Activated T-helper 1 cell treated with Interleukin-2 at 50 U/mL for 16 hours (primary cell): Measurements from ENCODE around the gene MAX.

Source experiments
- DNase-seq: peaks from one replicate; pipeline ENCODE4 v3.0.0-alpha.2; 2020; ENCODE audit warnings: low read depth

Gene MAX, protein sequence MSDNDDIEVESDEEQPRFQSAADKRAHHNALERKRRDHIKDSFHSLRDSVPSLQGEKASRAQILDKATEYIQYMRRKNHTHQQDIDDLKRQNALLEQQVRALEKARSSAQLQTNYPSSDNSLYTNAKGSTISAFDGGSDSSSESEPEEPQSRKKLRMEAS

GRCh38 chr14:65102441-65103149 lies at the start of gene MAX:
TSS of gene MAX (minus strand) at chr14:65102517. CDS start at chr14:65102339, 178 bp downstream.
- DNase-seq, result peak; percentile 96

- no peak for DNase-seq
These were observed 49.3 kb upstream of the MAX start for GRCh38 chr14:65151609-65151956.

DNA sequence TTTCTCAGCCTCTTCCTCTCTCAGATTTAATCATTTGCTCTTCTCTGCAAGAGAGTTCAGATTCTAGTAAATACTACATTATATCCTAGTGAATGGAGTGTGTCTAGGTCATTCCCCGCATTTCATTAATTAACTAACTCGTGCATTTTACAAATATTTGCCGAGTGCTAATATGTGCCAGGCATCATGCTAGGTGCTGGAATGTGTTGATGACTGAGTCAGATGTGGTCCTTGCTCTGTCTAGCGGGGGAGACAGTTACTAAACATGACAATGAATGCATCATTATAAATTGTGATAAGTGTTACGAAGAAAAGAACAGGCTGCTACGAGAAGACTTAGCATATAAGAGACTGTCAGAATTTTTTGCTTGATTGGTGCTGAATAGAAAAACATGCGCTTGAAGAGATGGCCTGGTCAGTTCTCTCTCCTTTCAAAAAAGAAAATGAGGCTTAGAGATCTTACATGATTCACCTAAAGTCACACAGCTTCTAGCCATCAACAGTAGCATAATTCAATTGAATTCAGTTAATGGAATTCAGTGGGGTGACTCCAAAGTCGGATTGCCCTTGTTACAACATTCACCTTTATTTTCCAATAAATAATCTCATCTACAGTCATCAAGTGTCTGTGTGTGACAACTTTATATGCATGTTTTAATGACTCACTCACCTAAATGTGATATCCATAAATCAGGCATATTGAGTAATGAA lies 48.7 kb upstream of the MAX start:
- no peak for DNase-seq

DNA sequence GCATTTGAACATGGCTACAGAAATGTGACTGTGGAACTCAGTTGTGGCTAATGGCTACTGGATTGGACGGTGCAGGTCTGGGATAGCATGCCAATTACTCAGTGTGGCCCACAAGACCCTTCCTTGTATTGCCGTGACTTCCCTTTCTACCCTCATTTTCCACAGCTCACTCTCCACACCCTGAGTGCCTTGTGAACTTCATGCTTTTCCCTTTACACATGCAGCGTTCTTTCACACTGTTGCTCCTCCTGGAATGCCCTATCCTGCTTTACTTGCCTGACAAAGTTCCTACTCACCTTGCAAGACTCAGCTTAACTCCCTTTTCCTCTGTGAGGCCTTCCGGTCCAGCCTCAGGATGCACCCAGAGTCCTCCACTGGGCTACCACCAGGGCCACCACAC lies 46.8 kb upstream of the MAX start:
- DNase-seq, result no peak

- no peak for DNase-seq
These were observed 41.9 kb upstream of the MAX start for GRCh38 chr14:65144170-65144569.

- no peak for DNase-seq
These were observed 40.8 kb upstream of the MAX start for GRCh38 chr14:65142914-65143625.

DNA sequence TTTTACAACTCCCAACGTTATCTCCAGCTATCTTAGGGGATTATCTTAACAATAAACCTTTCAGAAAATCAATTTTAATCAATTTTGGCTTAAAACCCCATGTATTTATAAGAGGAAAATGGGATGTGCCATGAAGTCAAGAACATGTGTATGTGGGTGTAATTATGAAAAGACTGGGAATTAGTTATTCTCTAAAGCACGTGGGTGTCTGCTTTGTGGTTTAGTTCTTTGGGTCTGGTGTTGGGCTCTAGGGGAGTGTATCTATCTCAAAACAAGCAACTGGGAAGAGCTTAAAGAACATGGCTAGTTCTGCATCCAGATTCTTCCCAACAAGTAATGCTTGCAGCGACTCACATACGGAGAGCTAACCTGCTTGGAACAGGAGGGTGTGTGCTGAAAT lies 40.1 kb upstream of the MAX start:
- DNase-seq, result no peak

DNA sequence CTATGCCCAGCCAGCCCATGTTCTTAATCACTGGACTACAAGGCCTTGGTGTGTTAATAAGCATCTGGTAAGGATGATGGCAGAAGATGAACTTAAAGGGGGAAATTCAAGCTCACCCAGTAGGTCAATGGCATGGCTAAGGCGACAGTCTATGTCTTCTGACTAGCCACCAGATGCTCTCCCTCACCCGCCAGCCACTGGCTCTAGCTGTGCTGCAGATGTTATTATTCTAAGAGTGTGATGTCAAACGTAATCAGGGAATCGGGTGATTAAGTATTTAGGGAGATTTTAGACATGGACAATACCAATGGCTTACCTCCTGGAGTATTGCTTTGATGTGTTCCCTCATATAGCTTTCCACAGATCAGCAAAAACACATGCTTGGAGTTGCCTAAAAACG lies 39.2 kb upstream of the MAX start:
- DNase-seq, result no peak

DNA sequence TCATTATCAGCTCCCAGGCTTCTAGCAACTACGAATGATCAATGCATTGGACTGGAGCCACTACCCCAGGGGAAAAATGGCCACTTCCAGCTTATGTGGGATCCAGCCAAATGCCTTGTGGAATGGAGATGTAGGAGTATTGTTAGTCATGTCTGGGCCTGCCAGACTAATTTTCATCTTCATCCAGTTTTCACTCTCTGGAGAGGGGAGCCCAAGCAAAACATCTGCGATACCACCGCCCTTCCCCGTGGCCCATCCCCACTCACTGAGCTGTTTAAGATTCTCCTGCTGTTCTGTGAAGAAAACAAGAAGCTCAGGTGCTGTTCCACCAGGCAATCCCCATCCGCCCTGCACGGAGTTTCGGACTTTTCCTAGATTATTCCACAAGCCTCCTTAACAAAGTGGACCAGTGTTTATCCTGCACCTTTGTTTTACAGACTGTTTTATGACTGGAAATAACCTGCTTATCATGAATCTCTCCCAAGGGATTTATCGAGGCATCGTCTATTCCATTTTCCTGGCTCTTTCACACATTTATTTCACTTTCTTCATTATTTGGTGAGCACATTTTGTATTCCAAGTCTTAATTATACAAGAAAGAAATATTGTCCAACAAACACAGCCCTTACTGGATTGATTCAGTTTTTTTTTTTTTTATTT lies 35.5 kb upstream of the MAX start:
- no peak for DNase-seq

- no peak for DNase-seq
These were observed 32.6 kb upstream of the MAX start for GRCh38 chr14:65134651-65135579.

- DNase-seq, result no peak
These were observed 30.5 kb upstream of the MAX start for GRCh38 chr14:65132855-65133254.

- no peak for DNase-seq
These were observed 29.0 kb upstream of the MAX start for GRCh38 chr14:65131301-65131701.

GRCh38 chr14:65128096-65128495 lies 25.8 kb upstream of the MAX start:
- no peak for DNase-seq

GRCh38 chr14:65117769-65118745 lies 15.7 kb upstream of the MAX start:
- DNase-seq, result no peak

- no peak for DNase-seq
These were observed 13.3 kb upstream of the MAX start for GRCh38 chr14:65115615-65116014.

DNA sequence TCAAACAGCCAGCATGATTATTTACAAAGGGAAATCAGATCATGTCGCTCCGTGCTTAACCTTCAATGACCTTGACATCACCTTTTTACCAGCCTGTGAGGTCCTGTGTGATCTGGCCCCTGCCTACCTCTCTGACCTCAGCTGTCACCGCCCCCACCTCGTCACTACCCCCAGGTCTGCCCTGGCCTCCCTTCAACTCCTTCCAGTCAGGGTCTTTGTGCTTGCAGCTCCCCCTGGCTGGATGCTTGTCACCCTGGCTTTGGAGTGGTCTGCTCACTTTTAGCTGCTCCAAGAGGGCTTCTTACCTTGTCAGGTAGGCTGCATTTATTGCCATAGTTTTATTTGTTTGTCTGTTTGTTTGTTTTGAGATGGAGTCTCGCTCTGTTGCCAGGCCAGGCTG lies 8.2 kb upstream of the MAX start:
- DNase-seq, result no peak

GRCh38 chr14:65109357-65109756 lies 7.0 kb upstream of the MAX start:
- no peak for DNase-seq

DNA sequence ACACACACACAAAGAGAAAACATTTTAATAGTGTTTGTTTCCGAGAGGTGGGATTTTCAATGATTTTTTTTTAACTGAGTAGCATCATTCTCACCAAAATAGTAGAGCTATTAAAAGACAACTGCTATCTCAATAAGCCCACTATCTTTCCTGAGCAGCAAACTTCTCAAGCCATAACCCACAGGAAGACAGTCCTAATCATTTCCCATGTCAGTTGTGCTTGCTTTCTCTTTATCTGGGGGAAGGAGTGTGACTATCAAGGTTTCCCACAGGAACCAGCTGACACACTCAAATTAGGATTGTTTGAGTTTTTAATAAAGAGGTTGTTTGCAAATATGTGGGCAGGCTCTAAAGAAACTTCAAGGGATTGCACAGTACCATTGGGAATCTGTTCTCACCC lies 4.9 kb upstream of the MAX start:
- DNase-seq, result no peak

DNA sequence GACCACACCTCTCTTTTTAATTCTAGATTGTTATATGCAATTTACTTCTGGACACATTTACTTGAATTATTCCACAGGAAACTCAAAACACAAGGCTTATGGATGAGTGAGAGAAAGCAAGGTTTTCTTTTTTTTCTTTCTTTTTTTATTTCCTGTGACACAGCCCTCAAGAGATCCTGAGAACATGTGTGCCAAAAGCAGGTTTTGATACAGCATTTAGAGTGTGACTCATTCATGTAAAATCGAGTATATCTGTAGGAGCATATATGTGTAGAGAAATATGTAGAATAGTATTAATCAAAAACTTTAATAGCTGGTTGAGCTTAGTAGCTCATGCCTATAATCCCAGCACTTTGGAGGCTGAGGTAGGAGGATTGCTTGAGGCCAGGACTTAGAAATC lies 4.4 kb upstream of the MAX start:
- no peak for DNase-seq

DNA sequence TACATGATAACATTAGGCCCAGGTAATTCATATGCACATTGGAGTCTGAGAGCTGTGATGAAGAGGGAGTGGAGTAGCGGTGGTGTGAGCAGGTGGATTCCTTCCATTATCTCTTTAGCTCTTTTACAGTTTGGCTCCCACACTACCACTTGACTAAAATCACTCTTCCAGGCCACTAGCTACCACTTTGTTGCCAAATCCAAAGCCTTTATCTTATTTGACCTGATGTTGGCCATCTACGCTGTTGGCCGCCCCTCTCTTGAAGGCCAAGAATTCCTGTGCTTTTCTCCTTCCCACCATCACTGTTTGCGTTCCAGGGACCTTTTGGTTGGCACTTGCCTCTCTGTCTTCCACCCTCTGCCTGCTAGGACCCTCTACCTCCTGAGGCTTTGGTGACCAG lies 4.0 kb upstream of the MAX start:
- DNase-seq, result no peak
